Inflammatory macrophage treated with lipopolysaccharide for 4 hours (primary cell): Measurements from ENCODE around the gene PRR23E.

ENCODE experiments used
- DNase-seq: peaks from one replicate; pipeline ENCODE4 v3.0.0-alpha.2; 2020

The PRR23E gene

DNA sequence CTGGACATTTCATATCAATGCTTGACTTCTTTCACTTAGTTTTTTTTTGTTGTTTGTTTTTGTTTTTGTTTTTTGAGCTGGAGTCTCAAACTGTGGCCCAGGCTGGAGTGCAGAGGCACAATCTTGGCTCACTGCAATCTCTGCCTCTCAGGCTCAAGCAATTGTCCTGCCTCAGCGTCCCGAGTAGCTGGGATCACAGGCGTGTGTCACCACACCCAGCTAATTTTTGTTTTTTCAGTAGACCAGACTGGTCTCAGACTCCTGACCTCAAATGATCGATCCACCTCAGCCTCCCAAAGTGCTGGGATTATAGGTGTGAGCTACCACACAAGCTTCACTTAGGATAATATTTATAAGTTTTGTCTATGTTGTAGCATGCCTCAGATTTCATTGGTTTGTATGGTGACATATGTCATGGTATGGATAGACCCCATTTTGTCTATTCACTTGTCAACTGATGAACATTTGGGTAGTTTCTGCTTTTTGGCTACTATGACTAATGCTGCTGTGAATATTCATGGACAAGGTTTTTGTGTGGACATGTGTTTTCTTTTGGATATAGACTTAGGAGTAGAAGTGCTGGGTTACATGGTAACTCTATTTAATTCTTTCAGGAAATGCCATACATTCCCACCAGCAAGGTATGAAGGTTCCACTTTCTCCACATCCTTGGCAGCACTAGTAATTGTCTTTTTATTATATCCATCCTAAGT is 6.8 kb upstream of the PRR23E start:
- no peak for DNase-seq

DNA sequence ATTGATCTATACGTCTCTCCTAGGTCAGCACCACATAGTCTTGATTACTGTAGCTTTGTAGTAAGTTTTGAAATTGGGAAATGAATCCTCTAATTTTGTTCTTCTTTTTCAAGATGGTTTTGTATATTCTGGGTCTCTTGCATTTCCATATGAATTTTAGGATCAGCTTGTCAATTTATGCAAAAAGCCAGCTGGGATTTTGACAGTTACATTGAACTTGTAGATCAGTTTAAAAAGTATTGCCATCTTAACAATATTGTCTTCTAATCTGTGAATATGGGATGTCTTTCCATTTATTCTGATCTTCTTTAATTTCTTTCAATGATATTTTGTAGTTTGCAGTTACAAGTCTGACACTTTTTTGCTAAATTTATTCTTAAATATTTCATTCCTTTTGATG is 5.6 kb upstream of the PRR23E start:
- no peak for DNase-seq

DNA sequence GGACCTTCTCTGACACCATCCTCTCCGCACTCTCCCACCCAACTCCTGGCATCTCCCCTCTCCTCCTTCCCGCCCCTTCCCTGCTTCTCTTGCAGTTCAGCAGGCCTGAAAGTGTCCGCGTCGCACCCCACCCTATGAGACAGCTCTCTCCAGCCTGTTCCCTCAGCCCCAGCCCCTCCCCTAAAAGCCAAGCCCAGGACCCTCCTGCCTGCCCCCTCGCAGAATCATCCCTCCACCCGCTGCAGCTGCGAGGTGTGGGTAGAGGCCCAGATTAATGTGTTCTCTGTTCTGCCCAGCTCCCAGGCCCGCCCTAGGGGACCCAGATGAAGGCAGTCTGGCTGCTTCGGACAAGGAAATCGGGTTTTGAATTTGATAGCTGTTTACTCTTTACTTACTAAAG is 410 bp downstream of the PRR23E start:
- DNase-seq, result no peak

DNA sequence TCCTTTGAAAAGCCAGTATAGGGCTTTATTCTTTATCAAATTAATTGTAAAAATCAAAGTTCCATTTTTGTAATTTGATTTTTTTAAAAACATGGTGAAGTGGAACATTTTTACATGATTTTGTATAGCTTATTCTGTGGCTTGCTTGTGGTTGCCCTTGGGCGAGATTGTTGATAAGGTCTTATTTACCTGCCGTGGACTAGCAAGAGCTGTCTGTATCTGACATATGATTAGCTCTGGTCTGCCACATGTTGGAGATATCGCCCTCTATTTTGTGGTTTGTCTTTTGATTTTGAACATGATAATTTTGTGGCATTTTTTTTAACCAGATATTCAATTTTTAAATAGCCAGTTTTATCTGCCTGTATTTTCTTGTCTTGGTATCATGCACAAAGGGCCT is 844 bp downstream of the PRR23E start:
- no peak for DNase-seq

DNA sequence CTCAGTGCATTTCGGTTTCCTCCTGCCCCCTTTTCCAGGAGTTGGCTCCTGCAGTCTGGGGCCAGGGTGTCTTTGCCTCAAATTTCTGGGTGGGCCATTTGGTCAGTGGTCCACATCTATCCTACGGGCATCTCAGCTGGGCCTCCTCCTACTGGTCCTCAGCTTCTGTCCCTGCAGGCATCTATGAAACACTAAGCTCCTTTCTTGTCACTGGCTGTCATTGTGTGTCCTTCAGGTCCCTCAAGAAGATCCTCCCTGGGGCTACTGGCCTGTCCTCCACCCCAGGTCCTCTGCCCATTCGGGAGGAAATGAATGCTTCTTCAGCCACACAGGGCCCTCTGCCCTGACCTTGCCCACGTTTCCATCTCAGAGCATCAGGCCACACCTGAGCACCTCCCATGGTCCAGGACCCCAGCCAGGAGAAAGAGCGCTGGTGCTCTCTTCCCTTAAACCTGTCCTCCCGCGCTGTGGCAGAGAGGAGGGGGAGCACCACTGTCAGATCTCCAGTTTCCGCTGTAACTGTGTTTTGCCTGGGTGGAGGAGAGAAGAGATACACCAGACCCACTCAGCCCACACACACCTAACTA is 1.8 kb downstream of the PRR23E start:
- no peak for DNase-seq

DNA sequence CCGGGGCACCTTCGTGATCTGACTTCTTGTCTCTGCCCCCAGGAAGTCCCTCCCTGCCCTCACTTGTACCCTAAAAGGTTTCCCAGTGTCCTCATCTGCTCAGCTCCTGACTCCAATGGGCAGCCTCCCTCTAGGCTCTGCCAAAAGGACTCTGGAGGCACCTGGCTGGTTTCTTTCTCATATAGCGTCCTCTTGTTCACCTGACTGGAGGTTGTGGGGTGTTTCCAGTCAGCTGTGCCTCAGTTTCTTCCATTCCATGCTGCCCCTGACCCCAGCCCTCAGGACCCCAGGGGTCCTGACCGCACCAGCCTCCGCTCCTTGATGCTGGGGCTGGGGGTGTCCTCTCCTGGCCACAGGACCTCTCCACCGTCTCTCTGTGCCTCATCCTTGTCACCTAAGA is 2.5 kb downstream of the PRR23E start:
- no peak for DNase-seq

DNA sequence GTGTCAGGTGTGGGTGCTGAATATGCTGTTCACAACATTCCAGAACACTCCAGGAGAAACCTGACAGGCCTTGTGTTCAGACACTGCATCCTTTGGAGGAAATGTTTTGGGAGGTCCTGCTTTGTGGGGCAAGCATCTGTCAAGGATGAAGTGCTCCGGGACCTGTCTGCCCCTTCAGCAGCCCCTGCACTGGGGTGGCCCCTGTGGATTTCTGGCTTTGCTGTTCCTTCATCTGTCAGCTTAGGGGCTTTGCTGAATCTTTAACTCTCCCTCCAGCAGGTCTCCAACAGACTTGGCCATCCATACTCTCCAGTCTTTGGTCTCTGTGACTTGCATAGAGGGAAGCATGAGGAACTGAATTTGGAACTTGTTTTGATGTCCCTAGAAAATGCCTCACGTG is 3.1 kb downstream of the PRR23E start:
- no peak for DNase-seq

DNA sequence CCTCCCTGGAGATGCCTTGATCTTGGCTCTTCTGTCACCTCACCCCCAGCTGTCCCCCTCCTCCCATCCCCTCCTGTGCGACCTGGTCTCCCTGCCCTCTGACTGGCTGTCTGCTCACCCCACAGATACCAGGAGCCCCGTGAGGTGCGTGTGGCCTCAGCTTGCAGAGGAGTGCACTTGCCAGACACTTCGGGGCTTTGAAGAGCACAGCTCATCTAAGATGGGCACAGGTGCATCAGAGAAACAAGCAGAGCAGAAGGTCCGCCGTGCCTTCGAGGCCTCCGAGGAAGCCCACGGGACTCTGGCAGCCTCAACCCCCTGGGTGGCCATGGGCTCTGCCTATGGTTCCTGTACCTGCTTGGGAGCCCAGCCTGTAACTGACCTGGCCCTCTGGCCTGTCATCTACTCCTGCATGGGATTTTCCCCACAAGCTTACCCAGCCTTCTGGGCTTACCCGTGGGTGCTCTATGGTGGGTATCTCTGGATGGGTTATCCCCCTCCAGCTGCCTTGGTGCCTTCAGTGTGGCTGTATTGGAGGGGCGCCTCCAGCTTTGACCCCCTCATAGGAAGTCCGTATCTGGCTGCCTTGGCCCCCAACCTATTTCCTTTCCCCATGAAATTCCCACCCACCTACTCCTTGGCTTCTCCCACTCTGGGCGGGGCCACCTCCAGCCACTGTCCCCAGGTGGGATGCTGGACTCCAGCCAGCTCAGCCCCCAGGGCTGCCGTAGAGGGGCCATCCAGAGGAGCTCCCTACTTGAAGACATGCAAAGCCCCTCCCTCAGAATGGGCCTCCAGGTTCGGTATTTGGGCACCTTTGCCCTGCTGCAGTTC is 3.8 kb downstream of the PRR23E start:
- DNase-seq, result no peak

DNA sequence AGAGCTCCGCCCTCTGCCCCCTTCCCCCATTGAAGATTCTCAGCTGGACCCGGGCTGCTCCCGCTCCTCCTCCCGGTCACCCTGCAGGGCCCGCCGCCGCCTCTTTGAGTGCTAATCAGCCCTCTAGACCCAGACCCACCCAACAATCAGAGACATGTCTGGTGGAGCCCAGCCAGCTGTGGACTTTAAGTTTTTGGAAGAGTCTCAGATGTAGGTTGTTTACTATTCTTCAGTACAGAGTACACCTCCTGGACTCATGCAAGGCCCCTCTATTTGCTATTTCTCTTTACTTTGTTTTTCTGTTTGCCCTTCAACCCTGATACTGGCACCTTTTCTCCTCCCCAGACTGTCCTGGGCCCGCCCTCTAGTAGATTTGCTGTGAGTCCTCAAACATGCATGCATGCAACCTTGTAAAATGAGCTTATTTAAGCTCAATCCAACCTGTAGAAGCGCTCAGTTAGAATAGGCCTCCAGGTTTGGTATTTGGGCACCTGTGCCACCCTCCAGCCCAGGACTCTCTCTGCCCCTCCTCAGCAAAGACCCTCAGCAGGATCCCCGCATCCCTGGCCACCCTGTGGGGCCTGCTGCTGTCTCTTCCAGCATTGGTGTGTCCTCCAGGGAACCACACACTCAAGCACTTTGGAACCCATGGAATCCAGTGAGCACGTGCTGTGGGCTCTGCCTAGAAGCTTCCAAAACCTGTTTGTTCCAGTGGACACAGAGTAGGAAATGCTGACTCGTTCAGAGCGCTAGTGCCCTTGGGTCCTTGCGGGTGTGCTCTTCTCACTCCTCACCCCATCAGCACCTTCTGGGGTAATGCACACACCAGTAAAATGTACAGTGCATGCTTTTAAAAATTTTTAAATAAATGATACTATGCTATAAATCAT is 4.6 kb downstream of the PRR23E start:
- no peak for DNase-seq

DNA sequence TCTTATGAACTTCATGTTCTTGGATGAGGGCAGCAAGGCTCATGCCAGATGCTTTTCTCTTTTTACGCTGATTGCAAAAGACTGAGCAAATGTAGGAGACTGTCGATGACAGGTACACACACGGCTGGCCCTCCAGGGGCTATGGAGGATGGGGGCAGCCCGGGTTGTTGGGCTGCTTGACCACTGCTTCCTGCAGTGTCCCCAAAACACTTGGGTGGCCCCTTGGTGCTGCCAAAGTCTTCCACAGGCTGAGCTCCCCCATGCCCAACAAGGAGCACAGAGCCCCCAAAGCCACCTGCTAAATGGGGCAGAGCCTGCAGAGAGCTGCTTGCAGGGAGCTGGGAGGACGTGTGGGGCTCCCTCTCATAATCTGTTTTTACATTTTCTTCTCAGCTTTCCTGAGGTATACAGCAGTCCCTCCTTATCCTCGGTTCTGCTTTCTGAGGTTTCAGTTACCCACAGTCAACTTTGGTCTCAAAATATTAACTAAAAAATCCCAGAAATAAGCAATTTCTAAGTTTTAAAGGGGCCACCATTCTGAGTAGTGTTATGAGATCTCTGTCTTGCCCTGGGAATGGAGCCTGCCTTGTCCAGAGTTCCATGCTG is 7.3 kb downstream of the PRR23E start:
- no peak for DNase-seq

DNA sequence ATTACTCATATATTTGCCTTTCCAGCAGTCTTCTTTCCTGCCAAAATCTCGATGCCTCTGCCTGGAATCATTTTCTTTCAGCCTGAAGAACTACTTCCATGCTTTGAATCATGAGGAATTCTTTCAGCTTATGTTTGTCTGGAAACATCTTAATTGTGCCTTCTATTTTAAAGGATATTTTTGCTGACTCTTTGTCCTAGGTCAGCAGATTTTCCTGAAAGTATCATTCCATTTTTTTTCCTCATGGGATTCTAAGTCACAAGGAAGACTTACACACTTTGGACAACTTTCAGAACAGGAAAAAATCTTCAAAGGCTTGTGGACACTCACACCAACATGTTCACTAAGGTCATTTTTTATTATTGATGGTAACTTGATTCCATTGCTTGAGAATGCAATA is 10.1 kb downstream of the PRR23E start:
- no peak for DNase-seq

DNA sequence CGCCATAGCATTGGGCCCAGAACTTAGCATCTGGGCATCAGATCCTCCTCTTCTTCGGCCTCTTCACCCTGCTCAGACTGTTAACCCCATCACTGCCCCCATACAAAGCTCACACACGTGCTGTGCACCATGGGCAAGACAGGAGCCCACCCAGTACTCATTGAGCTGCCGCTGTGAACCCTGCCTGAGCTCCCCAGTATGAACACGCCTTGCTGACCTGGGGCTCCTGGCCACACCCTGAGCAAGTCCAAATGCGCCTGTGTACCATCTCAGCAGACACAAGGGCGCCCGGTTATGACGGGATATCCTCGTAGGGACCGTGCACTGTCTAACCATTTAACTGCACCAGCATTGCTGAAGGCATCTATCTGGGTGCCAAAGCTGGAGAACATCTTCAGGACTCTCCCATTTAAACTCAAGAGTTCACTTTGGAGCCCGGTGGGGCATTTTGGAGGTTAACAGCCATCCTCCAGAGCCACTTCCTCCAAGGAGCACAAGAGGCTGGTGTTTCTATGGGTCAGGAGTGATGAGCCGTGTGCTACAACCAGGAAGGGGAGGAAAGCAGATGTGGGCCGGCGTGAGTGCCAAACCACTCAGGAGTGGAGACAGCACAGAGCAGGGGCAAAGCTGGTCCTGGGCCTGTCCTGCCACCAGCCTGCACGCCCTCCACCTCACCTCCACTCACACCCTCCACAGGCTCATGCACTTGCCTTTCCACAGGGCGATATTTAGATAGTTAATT is 12.1 kb downstream of the PRR23E start:
- no peak for DNase-seq

DNA sequence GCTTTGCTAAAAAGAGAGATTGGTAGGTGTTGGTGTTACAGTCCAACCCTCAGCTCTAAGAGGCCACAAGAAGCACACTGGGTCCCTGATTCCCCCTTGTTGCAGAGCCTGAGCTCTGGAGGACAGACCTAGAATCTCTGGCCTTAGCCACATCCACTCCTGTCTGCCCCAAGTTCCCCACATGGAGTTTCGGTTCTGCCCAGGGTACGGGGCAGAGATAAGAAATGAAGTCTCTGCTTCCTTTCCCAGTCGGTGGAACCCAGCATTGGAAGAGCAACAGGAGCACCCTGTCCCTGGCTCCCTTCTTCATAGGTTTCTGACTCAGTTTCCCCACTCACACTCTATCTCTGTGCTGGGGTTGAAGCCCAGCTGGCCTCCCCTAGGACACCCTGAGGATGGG is 13.2 kb downstream of the PRR23E start:
- DNase-seq, result peak; percentile 36

DNA sequence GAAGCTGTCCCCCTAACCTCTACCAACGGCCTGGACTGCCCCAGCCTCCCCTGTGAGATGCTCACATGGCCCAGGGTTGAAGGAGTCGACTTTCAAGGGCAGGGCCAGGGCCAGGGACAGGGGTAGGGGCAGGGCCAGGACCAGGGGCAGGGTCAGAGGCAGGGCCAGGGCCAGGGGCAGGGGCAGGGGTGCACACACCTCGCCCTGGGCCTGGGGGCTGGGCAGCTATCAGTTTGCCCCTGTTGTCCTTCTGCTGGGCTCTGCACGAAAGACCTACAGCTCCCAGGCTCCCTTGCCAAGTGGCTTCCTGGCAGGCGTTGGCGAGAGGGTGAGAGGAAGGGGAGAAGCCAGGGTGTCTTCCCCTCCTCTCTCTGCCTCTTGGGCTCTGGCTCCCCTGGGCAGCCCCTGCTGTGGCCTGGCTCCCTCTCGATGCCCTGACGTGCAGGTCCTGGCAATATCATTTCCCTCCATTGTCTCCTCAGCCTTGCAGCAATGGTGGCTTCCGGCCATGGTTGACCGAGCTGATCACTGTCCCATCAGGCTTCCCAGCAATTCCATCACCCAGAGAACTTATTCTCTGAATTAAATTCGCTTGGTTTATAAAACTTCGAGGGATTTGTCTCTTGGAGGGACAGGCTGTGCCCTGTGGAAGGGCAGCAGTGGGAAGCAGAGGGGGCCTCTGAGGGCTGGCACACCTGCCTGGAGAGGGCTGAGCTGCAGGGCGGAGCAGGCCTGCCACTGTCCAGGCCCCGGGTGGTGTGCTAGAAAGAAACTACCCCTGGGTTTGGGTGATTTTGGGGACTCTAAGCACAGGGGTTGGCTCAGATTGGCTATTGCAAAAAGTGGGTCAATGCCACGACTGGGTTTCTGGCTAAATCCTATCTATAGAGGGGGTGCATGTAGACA is 13.9 kb downstream of the PRR23E start:
- no peak for DNase-seq

DNA sequence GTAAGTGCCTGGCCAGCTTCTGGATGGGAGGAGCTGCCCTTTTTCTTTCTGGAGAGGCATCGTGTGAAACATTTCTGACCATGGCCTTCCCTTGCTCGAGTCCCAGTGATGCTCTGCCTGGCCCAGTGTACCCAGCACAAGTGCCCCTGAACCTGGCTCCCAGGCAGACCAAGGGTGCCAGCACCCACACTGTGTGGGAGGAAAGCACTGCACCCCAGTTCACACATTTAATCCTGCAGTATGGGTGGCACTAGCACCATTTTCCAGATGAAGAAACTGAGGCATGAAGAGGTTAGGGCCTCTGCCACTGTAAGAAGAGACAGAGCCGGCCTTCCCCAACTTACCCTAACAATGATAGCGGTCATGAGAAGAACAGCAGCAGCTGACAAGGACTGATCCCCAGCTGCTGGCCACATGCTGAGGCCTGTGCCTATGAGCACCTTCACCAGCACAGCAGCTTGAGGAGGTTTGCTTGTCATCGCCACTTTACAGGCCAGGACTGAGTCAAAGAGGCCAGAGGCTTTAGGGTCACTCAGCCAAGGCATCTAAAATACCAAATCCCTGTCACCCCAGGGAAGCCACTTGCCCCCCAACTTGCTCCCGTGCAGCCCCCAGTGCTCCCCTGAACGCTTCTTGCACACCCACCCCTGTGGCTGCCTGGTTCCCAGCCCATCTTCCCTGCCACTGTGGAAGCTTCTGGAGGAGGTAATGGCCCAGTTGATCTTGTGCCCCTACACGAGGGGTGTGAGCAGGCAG is 15.0 kb downstream of the PRR23E start:
- no peak for DNase-seq

DNA sequence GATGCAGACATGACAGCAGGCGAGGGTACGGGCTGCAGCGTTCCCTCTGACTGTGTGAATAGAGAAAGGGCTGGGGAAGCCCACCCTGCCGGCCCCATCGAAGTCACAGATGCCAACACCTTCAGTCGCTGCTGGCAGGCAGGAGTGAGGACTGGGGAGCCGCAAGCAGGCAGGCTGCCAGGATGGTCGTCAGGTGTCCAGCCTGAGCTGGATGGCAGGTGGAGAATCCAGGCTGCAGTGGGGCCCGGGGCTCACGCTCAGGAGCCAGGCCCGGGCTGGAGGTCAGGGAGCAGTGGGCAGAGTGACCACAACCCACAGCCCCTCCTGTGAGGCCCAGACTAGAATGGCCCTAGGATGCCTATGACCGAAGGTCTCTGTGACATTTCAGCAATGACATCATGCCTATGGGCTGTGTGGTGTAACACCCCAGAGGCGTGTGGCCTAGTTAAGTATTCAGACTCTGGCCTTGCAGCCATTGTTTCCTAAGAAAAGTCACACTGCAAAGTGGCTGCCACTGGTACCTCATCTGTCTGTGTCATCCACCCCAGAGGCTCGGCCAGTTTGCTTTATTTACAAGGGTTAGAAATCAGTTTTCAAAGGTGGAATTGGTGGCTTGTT is 15.7 kb downstream of the PRR23E start:
- DNase-seq, result peak; percentile 41

DNA sequence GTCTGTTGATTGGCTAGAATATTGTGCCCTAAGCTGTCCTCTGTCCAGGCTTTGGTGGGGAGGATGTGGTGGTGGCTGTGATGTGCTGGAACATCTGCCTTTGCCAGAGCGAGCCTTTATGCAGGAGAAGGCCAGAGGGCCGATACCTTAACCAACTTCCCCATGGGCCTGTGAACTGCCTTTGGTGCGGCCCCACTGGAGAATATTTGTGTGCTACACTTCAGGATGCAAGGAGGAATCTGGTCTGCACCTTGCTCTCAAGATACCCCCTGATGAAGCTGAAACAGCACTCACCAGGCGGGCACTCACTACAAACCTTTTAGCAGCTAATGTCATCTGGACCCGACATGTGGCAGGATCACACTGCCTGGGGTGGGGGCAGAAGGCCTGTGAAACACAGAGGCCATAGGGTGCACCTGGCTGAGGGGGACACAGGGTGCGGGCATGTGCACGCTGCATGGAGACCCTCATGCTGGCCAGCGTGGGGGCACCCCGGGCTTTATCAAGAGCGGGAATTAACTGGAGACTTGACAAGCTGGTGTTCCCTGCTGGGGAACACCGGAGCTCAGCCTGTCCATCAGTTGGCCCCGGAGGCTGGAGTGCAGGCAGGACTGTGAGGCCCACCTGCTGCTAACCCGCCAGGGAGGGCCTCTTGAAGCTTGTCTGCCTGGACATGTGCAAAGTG is 16.4 kb downstream of the PRR23E start:
- DNase-seq, result no peak

DNA sequence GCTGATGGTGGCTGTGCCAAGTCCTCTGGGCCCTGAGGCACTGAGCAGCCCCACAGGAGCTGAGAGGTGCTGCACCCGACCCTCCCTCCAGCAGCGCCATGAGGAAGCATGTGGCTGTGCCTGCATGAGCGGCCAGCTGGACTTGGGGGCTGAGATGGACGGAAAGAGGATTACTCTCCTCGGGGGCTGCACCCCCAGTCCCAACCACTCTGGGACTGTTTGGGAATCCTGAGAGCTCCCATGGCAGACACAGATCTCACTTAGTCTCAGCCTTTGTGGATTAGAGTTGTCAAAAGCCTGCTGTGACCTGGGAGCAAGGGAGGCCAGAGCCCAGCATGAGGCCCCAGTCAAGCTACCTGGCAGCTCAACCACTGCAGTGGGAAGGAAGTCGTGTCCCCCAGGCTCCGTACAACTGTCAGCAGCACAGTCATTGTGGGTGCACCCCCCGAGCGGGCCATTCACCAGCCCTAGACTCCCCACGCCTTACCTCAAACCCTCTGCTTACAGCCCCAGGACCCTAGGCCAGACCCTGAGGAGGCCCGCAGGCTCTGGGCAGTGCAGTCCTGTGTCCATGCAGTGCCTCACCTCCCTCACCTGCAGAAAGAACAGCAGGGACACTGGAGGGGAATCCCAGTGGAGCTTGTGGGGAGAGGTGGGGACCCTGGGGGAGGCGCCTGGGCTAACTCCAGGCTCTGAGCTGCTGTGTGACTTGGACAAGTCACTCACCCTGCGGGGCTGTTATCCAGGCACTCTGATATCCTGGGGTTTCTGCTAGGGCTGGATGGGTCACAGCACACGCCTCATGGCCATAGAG is 17.1 kb downstream of the PRR23E start:
- DNase-seq, result no peak
